Stimulated activated CD8-positive, alpha-beta memory T cell treated with anti-CD3 and anti-CD28 coated beads, Interleukin-7, amount 100 ng/mL, for 48 hours (primary cell): ENCODE results near the gene RPTOR.
A peak's percentile ranks its signal among the peaks of the same experiment; 100 is the strongest.

Experiments
- DNase-seq, 2 donors: peaks; one replicate each; pipeline ENCODE4 v3.0.0-alpha.2; 2020; ENCODE audit warnings: low read depth in 1 of 2; ENCODE audit errors: extremely low read depth in 1 of 2

Gene RPTOR

DNA sequence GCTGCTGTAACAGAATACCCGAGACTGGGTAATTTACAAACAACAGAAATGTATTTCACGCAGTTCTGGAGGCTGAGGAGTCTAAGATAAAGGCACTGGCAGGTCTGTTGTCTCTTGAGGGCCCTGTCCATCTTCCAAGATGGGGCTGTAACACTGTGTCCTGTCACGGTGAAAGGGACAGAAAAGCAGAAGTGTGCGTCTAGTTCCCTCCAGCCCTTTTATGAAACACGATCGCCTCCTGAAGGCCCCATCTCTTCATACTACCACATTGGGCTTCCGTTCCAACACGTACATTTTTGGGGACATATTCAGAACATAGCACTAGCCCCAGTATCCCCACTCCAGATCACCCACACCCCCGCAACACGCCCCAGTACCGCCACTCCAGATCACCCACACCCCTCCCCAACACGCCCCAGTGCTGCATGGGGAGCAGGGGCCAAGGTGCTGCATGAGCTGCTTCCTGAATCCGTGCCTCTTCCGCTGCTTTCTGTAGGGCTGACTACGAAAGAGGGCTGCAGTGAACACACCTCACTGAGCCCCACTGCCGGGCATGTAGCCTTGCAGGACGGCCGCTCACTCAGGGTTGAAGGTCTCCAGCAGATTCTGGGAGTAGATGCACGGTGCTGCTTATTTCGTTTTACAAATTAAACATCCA, 91.9 kb downstream of the RPTOR start:
- no peak for DNase-seq

- DNase-seq = no peak
Observed at GRCh38 chr17:80637048-80637781, 92.6 kb downstream of the RPTOR start.

GRCh38 chr17:80639658-80640057, 95.0 kb downstream of the RPTOR start:
- DNase-seq = no peak

DNA sequence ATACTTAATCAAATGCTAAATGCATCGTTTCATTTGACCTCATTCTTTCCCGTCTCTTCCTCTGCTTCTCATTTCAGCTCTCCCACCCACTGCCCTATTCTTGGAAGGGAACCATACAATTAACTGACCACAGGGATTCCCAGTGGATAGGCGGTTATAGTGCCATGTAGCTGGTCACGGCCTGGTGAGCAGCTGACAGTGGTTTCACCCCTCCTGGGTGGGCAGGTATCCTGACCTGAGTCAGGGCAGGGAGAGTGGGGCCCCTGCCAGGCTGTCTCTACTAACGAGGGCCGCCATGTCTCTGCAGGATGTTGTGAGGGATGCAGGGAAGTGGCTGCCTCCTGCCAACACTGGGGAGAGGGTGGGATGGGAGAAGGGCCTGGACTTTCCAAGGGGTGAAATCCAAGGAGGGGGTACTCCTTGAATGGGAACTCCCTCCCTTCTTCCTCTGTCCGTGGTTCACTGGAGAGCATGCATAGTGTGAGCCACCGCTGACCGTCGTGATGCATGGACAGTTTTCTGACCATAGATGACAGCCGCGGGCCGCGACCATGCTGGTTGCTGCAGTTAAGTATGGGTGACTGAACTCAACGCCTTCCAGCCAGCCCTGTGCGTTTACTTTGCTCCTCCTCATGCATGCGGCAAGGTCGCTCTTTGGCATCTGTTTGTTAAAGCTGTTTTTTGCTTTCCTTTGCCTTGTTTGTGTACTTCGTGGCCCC, 95.9 kb downstream of the RPTOR start:
- DNase-seq = no peak

GRCh38 chr17:80643326-80644099, 98.9 kb downstream of the RPTOR start:
- no peak for DNase-seq

DNA sequence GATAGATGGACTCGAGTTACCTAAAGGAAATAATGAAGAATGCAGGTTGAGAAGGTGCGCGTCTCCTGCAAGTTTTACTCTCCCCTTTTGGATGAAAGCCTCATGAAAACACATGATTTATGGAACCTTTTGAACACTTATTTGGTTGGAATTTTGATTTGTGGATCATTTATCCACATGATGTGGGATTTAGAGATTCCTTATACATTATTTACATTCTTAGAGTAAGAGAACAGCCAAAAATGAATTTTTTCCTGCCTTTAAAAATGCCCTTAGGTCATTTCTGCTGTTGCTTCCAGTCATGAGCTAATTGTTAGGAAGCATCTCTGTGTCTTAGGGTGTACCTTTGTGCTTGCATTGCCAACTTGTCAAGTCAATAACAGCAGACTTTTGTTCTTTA, 99.9 kb downstream of the RPTOR start:
- no peak for DNase-seq

- DNase-seq = no peak
Observed at GRCh38 chr17:80645706-80646325, 101.2 kb downstream of the RPTOR start.

- DNase-seq = no peak
Observed at GRCh38 chr17:80646328-80646727, 101.7 kb downstream of the RPTOR start.

DNA sequence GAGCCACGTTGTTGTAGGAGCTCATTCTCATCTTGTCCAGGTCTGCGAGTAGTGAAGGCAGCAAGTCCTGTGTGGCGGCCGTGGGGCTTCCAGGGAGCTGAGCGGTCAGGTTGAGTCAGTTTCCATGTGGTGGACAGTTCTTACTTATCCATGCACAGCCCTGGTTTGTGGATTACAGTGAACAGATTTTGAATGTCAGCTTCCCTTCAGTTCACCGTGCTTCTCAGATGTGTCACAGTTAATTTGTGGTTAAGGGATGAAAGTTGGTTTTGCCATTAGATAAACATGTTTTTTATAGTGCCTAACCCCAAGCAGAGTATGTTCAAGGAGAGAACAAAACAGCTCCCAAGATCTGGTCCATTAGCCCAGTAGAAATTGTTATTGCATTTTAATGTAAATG, 103.1 kb downstream of the RPTOR start:
- DNase-seq = peak in 1 of 2 donors; percentile 24

DNA sequence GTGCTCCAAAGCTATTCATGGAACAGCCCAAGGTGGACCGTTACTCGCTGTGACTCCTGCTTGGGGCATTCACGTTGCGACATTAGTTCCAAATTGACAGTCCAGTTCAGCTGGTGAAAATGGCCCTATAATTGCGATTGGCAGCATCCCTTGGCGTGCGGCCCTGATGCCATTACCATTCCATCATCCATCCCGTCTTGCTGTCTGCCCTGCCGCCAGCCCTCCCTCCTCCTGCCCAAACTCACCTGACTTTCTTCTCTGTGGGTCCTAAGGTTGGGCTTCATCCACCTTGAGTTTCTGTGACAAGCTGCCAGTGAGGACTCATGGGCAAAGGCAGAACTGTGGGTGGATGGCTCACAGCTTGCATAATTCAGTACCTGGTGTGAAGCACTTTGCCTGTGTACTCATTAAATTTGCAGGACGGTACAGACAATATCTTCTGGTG, 104.6 kb downstream of the RPTOR start:
- DNase-seq = no peak

GRCh38 chr17:80649672-80650330, 105.2 kb downstream of the RPTOR start:
- peak; percentile 55 to 83 for DNase-seq

GRCh38 chr17:80650331-80650672, 105.7 kb downstream of the RPTOR start:
- DNase-seq = no peak

GRCh38 chr17:80650751-80651518, 106.3 kb downstream of the RPTOR start:
- DNase-seq = no peak

- no peak for DNase-seq
Observed at GRCh38 chr17:80652756-80653330, 108.2 kb downstream of the RPTOR start.

DNA sequence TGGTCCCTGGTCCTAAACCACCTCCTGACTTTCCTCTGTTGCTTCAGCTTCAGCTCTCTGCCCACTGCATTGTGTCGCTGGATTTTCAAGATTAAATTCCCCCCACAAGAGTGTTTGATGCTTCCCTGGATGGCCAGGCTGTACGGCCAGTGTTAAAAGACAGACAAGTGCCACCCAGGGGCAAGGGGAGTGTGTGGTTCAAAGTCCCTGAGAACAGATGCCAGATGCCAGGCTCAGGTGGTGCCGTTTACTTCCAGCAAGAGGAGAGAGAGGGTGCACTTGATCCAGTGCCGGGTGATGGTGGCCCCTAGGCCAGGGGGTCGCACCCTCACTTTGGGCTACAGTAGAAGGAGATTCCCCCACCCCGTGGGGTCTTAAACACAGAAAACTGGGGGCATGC, 109.2 kb downstream of the RPTOR start:
- DNase-seq = no peak

DNA sequence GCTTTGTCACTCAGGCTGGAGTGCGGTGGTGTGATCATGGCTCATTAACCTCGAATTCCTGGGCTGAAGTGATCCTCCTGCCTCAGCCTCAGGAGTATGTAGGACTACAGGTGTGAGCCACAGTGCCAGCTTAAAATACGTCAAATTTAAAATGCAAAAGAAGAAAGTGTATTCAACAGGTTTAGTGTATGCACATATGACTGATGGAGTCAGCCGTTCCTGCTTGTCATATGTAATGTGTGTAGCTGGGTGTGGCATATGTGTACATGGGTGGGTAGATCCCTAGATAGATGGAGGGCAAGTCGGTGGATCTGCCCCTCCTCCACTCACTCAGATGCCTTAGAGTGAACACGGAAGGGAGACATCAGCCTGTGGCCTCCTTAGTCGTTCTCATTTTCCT, 111.0 kb downstream of the RPTOR start:
- no peak for DNase-seq

DNA sequence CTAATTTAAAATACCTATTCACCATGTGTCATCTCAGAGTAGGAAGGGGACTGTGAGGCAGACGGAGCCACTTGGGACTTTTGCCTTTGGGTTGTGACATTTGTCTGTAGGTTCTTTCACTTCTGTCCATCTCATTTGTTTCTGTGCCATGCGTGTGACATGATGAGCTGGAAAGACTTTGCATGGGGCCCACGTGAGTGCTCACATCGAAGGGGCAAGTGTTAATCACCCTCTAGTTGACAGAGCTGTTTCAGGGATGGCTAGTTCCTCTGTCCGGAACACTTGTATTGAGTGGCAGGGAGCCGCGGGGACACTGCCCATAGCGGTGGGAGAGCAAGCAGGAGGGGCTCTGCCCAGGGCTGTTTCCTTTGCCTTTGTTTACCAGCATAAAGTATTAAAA, 112.0 kb downstream of the RPTOR start:
- DNase-seq = no peak

DNA sequence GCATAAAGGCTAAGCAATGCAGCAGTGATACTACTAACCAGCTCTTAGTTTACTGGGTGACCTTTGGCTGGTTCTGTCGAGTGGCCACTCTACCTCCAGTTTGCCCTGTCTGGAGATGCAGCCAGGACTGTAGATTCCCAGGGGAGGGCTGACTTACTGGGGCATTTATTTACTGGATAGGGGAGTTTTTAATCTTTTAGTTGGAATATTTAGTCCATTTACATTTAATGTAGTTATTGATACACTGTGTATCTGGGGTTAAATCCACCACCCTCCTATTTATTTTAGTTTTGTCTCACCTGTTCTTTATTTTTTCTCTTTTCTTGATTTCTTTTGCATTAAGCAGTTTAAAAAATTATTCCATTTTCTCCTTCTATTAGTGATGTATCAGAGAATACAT, 112.9 kb downstream of the RPTOR start:
- no peak for DNase-seq

DNA sequence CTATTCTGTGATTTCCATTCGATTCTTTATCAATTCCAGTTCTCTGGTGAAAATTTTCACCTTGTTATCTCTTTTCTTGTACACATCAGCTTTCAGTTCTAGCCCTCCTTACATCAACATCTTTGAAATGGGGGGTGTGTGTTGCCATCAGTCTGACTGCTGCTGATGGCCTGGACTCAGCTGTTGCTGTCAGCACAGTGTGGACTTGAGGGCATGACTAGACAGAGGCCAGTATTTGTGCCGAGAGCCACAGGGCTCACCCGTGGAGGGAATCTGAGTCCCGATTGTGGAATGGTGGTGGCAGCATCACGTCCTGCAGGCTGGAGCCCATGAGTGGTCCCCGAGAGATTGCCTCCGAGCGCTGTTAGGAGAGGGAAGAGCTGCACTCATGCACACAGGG, 114.2 kb downstream of the RPTOR start:
- no peak for DNase-seq
